ENCODE results near the gene IRF4.

IRF4 gene

DNA sequence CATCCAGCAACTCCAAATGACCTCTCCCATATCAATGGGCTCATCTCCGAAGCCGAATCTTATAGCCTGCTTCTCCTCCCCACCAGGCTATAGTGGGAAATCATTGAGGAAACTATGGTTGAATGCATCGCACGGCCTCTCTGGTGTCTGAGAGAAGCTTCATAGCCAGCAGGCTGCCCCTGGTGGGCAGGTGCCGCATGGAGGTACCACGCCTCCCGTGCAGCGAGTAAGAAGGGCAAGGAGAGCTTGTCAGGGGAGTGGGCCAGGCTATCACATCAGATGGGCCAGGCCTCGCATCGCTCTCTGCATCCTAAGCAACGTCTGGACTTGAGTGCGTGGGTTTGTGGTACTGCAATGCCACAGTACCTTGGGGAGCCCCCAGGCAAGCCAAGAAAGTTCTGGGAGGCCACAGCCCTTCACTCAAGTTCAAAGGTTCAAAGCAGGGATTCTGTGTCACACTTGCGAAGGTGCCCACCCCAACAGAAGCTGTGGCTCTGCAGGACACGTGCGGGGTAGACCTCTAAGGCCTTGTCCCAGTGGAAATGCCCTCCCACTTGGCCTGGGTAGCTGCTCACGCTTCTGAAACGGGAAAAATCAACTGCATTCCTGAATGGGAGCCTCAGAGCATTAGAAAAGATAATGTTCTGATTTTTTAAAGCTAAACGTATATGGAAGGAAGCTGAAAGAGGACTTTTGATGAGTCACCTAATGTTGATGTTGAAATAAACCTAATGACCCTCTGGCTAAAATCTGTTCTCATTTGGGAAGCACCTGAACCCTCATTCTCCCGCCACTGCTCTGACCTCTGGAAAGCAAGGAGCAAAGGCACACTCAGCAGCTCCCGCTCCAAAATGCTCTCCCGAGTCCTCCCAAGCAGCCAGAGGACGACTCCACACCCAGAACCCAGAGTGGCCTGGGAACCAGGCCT is 8.4 kb upstream of the IRF4 start:
- DNase-seq, result no peak

DNA sequence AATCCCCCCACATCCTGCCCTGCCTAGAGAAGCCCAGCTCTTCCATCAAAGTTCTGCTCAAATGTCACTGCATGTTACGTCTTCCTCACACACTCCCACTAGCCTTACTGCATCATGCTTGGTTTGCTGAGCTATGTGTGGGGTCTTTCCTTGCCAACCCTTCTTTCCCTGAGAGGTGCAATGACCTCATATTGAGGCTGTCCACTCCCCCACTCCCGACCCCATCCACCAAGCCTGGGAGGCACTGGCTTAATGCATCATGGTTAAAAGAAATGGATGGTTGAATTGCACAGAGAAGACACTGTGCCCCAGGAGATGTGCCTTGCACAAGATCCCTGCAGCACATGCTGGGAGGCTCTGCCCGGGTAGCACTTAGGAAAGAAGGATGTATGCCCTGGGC is 7.7 kb upstream of the IRF4 start:
- no peak for DNase-seq

DNA sequence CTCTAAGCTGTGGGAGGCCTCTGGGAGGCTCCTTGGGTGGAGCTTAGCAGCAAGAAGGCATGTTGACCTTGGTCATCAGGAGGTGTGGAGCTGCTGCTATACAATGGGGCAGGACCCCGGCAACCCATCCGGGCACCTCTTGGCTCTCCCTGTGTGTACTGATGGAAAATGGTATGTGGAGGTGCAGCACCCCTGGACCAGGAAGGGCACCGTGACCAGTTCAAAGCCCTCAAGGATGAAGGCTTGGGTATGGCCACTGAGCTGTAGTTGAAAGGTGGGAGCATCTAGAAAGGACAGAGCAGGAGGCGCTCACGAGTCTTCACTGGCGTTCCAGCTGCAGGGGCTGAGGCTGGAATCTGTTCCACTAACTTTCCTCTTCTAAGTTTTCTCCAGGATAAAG is 6.7 kb upstream of the IRF4 start:
- DNase-seq, result no peak

DNA sequence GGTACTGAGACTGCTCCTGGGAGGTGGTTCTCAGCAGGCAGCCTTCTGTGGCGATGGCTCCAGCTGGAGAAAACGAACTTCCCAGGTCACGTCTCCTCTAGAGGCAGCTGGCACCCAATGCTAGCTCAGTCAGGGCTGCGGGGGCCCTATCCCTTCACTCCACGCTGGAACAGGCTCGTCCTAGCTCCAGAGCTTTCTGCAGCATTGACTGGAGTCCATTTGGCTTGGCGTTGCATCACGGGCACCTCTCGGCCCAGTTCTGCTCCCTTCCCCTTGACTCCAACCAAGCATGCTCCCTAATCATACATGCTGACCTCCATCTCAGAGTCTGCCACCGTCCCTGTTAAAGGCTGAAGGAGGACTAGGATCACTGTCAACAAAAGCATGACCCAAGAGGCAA is 5.9 kb upstream of the IRF4 start:
- no peak for DNase-seq

DNA sequence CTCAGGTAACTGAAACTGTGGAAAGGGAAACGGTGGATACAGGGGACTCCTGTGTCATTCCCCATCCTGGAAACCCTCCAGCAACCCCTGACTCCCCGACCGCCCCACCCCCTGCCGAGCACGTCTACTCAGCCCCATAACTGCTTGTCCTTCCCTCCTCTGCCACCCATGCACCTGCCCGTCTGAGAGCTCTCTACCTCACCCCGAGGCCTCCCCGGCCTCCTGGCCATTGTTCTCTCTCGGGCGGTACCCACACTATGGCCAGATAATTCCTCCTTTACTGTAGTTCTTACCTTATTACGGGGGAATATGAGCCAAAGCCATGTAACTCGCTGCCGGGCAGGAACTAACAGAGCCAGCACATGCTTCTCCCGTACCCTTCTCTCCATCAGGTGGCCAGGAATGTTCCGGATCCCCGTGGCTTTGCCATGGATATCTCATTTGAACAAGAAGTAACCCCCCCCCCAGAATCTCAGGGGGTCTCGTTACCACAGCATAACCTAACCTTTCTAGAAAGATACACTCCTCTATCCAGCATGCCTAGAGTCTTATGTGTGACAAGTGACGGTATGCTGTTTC is 4.8 kb upstream of the IRF4 start:
- no peak for DNase-seq

DNA sequence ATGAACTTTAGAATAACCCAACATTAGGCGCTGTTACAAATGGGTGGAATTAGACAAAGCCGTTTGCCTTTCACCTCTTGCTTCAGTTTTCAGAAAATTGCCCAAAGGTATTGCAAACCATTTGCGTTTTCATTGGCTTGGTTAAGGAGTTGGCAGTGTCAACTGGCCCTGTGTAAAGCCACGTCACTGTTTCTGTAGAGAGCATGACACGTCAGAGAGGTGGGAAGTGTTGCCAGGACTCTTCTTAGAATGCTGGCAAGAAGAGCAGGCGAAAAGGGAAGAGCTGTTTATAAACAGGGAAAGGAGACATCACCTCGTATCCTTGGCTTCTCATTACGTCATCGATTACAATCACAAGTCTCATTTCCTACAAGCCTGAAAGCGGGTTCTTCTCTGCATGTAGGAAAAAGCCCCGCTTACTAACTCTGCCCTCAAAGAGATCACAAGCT is 4.2 kb upstream of the IRF4 start:
- DNase-seq, result no peak

DNA sequence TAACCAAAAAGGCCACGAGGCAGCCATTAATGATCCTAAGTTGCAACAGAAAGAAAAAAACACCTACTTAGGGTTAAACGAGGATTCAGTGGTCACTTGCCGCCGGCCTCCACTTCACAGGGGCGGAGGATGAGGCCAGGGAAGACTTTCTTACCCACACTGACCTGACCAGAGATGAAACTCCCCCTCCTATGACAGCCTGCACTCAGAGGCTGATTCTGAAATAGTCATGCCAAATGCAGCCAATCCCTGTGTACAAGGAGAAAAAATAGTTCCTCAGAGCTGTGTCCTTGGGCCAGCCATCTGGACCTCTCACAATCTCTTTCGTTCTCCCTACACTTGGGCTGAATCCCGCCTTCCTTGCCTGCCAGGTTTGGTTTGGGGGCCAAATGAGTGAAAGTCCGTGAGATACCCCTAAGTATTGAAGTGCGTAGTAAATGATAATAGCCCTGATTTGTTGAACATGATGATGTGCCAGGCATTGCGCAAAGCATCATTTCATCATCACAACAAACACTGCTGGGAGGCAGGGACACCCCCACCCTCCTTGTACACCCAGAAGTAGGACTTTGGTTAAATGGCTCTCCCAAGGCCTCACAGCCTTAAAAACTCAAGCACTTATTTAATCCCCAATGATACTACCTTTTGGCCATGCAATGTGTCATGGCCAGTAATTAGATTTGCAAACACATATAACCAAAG is 3.2 kb upstream of the IRF4 start:
- DNase-seq, result no peak

DNA sequence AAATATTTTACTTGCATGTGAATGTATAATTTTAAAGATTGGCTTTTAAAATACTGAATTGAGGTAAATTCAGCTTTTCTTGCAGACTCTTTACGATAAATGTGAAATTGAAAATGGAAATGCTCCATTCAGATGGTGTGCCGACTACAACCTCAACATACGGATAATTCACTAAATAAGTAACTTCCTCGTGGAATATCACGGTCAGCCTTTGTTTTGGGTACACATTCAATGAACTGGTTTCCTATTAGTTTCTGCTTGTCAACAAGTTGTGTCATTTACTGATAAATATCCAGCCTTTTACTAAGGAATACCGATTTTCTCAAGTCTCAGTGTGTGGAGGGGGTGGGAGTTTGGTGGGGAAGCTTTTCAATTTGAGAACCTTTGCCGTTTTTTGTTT is 2.4 kb upstream of the IRF4 start:
- no peak for DNase-seq

DNA sequence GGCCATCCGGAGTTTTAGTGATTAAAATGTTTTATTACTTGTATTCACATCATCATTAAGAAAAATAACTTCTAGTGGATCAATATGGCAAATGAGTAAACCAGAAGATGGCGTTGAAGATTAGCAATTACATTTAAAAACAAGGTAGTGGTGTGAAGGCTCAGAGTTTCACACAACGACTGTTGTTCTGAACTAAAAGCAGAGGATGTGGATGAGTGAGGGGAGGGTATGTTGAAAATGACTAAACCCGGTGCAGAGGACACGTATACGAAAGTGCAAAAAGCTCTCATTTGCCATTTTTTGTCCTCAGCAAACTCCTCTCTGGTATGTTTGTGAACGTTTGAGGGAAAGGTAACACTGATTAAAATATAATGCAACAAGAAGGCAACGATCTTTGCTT is 1.9 kb upstream of the IRF4 start:
- no peak for DNase-seq

DNA sequence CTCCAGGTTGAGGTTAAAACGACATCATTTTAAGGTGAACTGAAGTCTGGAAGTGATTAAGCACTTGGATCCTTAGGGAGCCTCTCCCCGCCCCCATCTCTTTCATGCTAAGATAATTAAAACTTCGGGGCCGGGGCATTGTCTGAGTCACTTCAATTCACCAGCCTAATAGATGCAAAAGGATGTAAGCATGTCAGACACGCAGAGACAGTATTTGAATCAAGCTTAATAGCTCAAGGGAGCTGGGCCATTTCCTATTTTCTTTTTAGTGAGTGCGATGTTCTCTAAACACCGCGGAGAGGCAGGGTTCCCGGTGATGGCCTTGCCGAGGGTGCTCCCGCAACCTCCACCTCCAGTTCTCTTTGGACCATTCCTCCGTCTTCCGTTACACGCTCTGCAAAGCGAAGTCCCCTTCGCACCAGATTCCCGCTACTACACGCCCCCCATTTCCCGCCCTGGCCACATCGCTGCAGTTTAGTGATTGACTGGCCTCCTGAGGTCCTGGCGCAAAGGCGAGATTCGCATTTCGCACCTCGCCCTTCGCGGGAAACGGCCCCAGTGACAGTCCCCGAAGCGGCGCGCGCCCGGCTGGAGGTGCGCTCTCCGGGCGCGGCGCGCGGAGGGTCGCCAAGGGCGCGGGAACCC is 516 bp upstream of the IRF4 start:
- DNase-seq, result no peak

DNA sequence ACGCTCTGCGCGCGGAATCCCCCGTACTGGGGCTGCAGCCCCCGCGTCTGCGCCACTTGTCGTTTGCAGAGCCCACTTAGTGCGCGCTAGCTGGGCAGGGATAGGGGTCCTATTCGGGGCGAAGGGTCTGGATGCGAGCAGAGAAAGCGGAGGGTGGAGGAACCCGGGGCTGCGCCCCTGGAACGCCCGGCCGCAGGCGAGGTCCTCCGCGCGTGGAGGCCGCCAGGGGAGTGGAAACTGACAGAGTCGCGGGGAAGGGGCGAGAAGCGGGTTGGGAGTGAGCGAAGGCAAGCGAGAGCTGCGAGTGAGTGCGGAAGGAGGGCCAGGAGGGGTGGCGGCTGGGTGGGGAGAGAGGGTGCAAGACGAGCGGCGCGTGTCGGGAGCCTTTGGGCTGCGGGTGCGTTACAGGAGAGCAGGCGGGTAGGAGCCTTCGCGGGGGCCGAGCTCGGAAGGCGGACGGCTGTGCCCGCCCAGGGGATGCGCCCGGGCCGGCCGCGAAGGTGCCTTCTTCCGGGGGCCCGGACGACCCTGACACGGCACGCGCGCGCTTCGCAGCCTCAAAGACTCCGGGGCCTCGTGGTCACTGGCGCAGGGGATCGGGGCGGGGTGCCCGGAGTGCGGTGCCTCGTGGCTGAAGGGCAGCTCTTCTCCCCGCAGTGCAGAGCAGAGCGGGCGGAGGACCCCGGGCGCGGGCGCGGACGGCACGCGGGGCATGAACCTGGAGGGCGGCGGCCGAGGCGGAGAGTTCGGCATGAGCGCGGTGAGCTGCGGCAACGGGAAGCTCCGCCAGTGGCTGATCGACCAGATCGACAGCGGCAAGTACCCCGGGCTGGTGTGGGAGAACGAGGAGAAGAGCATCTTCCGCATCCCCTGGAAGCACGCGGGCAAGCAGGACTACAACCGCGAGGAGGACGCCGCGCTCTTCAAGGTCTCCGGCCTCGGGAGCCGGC is 1.2 kb downstream of the IRF4 start:
- no peak for DNase-seq

DNA sequence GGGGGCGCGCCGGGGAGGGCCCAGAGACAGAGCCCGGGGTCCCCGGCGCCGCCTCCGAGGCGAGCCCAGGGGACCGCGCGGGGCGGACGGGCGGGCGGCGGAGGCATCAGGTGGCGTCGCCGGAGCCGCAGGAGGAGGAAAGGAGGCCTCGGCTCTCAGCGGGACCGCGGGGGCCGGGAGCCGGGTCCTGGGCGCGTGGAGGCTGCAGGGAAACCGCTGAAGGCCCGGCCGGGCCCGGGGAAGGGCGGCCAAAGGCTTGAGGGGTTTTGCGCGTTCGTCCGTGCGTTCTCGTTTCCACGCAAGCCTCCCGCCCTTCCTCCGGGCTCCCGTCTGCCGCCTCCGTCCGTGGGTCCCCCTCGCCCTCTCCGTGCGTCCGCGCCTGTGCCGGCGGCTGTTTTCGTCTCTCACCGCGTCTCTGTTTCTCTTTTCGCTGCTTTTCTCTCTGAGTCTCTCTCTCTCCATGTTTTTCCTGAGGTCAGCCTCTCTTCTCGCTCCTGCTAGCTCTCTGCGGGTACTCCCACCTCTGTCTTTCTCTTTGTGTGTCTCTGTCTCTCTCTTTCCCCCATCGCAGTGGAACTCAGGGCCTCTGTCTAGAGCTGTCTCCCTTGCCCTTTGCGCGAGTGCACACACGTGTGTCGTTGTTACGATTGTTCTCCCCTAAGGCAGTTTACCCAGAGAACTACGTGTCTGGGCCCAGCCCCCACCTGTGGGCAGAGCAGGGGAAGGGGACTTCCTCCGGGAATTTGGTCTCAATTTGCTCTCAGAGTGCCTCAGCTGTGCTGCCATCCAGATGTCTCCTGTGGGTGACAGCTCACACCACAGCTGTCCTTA is 2.1 kb downstream of the IRF4 start:
- DNase-seq, result no peak

DNA sequence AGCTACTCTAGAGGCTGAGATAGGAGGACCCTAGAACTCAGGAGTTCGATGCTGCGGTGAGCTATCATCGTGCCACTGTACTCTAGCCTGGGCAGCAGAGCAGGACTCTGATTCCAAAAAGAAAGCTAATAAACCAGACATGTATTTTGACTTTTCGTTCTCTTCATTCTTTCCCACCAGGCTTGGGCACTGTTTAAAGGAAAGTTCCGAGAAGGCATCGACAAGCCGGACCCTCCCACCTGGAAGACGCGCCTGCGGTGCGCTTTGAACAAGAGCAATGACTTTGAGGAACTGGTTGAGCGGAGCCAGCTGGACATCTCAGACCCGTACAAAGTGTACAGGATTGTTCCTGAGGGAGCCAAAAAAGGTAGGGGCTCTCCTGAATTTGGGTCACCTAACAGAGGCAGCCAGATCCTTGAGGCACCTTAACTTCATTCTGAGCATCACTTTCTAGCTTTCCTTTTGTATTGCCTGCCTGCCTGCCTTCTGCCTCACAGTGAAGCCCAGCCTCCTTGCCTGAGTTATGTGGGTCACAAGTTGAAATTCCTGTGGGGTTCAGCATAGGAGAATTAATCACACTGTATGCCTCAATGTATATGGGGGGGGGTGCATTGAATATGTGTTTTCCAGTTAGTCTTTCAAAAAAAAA is 3.2 kb downstream of the IRF4 start:
- DNase-seq, result no peak

DNA sequence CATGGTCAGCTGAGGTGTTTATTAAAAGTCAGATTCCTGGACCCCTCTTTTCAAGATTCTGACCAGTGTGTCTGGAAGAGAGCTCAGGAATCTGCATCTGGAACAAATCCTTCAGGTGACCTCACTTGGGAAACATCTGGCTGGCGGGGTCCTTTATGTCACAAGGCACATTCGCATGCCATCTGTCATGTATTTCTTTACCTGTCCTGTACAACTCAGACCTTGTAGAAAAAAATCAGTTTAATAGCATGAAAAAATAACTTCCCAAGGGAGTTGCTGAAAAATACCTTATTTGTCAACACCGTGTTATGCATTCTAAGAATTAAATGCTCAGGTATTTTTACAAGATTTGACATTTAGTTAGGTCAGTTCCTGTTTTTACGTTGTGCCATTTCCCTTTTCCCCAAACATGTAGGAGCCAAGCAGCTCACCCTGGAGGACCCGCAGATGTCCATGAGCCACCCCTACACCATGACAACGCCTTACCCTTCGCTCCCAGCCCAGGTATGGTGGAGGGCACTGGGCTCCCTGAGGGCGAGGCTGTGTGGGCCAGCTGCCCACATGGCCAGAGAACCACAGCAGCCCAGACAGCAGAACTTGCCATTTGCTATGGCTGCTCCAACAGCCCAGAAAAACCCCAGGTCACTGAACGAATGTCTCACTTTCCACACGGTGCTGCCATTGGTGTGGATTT is 4.0 kb downstream of the IRF4 start:
- no peak for DNase-seq

DNA sequence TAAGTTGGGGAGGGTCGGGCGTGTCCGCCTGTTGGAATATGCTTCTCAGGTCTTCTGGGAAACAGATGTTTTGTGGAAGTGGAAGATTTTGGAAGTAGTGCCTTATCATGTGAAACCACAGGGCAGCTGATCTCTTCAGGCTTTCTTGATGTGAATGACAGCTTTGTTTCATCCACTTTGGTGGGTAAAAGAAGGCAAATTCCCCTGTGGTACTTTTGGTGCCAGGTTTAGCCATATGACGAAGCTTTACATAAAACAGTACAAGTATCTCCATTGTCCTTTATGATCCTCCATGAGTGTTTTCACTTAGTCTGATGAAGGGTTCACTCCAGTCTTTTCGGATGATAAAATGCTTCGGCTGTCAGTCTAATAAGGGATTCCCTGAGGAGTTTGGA is 4.6 kb downstream of the IRF4 start:
- no peak for DNase-seq

DNA sequence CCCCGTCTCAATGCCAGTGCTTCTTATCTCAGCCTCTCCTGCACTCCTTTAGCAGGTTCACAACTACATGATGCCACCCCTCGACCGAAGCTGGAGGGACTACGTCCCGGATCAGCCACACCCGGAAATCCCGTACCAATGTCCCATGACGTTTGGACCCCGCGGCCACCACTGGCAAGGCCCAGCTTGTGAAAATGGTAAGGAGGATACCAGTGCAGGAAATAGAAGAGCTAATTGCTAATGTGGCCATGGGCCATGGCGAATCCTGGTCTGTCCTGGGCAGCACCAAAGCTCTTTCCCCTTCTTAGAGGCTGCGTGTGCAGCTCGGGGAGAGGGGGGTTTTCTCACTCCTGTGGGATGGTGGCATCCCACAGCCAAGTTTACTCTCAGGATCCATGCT is 5.5 kb downstream of the IRF4 start:
- DNase-seq, result no peak

DNA sequence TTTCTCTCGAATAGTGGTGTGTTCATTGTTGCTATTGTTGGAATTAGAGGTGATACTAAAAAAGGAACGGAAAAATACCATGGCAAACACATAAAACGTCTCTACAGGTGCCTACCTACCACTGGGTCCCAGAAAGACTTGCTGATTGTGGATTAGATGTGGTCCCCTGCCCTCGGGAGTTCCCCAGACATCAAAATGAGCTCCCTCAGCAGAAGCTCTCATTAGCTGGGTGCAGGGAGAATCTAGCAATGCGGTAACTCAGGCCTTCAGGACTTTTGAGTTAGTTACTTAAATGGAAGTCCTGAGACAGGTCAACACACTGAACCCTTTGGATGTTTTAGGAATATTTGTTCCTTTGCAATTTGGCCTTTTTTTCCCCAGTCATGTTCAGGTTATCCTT is 6.1 kb downstream of the IRF4 start:
- DNase-seq, result no peak

DNA sequence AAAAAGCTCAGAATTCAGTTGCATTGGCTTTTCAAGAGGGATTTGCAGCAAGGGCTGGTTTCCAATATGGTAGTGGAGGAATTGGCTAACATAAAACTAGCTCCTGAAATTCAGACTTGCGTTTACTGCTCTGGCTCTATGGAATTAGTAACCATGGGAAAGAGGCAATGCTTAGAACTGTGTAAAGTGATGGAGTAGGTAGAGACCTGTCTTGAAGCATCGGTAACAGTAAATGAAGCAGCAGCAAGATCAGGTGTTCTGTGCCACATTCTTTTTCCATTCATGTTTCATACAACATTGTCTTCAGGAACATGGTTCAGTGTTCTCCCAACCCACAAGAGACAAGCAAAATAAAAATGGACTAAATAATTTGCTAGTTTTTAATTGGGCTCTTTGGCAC is 6.5 kb downstream of the IRF4 start:
- DNase-seq, result no peak

DNA sequence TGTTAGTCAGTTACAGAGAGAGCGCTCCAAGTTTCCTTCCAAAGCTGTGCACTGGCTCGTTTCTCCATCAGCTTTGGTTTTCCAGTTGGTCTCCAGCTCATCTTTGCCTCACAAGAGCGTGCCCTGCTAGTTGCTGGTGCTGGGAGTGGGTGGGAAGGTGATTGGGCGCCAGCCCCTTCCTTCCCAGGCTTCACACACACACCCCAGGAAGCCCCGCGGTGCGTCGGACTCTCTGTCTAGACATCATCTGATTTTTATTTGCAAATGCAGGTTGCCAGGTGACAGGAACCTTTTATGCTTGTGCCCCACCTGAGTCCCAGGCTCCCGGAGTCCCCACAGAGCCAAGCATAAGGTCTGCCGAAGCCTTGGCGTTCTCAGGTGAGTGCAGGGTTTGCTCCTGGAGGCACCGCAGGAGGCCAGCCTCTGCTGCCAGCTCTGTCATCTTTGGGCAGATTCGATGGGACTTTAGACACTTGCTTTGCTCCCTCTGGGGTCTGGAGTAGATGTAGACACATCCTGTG is 7.1 kb downstream of the IRF4 start:
- DNase-seq, result no peak

Data from GDM1 (cell line).